GM06990 (cell line): Measurements from ENCODE around the gene CNTNAP2.
"Not testable (repeated sequence)": the region's sequence is repeated elsewhere in the genome, so short reads cannot be mapped to it uniquely, and the experiment has no call there.

Source experiments
- DNase-seq: peaks from one replicate; pipeline ENCODE4 v3.0.0-alpha.2; 2011; ENCODE audit not compliant: insufficient read length; ENCODE audit errors: extremely low read depth
- H3K27me3 ChIP-seq: replicated peaks from 2 replicates; pipeline ENCODE4 v1.6.0; 2011; ENCODE audit warnings: low read length; ENCODE audit not compliant: control insufficient read depth, insufficient read depth
- H3K36me3 ChIP-seq: 2 replicates; pipeline ENCODE4 v1.5.1; 2011; ENCODE audit warnings: low read length; ENCODE audit not compliant: control insufficient read depth, insufficient read depth
- H3K4me3 ChIP-seq: replicated peaks from 2 replicates; pipeline ENCODE4 v1.5.1; 2011; ENCODE audit warnings: low read depth, mild to moderate bottlenecking, control low read depth, low read length
- CTCF ChIP-seq: IDR thresholded peaks from 2 replicates; pipeline ENCODE4 v1.5.1; 2011; ENCODE audit warnings: low read length, control low read depth, mild to moderate bottlenecking, inconsistent platforms; ENCODE audit not compliant: insufficient read depth, poor library complexity, severe bottlenecking

Gene CNTNAP2

GRCh38 chr7:146902728-146903127, 786.1 kb downstream of the CNTNAP2 start:
- no peak for TF ChIP-seq CTCF
- no peaks in the 10 kb centered on the region for H3K36me3 ChIP-seq
- H3K4me3 ChIP-seq: no peak overlapping the region
- no peak for DNase-seq
- H3K27me3 ChIP-seq: no peaks in the 10 kb centered on the region

- H3K27me3 ChIP-seq, H3K36me3 ChIP-seq, H3K4me3 ChIP-seq, DNase-seq: not testable (repeated sequence)
Observed at GRCh38 chr7:146905746-146906145, 789.1 kb downstream of the CNTNAP2 start.

- Histone ChIP-seq H3K36me3 (no peaks in the 10 kb centered on the region), H3K4me3 (no peak overlapping the region), H3K27me3 (no peaks in the 10 kb centered on the region)
- no peak for DNase-seq
- TF ChIP-seq CTCF: no peak
Observed at GRCh38 chr7:146922782-146923181, 806.2 kb downstream of the CNTNAP2 start.

- H3K36me3 ChIP-seq: no peaks in the 10 kb centered on the region
- H3K4me3 ChIP-seq: no peak overlapping the region
- DNase-seq: no peak
- no peaks in the 10 kb centered on the region for H3K27me3 ChIP-seq
- TF ChIP-seq CTCF: no peak
Observed at GRCh38 chr7:146926841-146927240, 810.2 kb downstream of the CNTNAP2 start.

GRCh38 chr7:146937836-146938235, 821.2 kb downstream of the CNTNAP2 start:
- Histone ChIP-seq H3K4me3 (no peak overlapping the region), H3K27me3 (no peaks in the 10 kb centered on the region), H3K36me3 (no peaks in the 10 kb centered on the region)
- DNase-seq: no peak
- no peak for TF ChIP-seq CTCF

GRCh38 chr7:146943483-146943882, 826.9 kb downstream of the CNTNAP2 start:
- no peak overlapping the region for H3K4me3 ChIP-seq
- no peaks in the 10 kb centered on the region for H3K36me3 ChIP-seq
- no peaks in the 10 kb centered on the region for H3K27me3 ChIP-seq
- DNase-seq: no peak
- TF ChIP-seq CTCF: no peak
